ENCODE measurements around the gene EIF2AK3.

DNA sequence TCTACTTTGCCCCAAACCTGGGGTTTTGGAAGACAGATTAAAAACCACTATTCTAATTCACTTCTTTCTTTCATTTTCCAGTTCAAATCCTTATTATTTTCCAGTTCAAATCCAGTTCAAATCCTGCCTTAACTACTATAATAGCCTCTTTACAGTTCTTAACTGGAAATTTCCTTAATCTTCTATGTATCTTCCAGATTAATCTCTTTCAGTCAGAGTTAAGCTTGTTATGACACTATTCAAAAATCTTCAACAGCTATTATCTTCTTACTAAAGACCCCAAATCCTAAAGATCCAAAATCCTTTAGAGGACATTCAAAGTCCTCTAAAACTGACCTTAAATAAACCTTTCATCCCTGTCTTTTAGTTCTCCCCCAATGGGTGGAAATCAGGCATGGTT lies 30.1 kb downstream of the EIF2AK3 start:
- TF ChIP-seq ZFP30 (CRISPR knock-in tag; IDR thresholded peaks at IDR 0.05) (no peak), ZNF8 (CRISPR knock-in tag; IDR thresholded peaks at IDR 0.05) (no peak), ZNF70 (CRISPR knock-in tag; IDR thresholded peaks at IDR 0.05) (no peak), ZFP3 (CRISPR knock-in tag; IDR thresholded peaks at IDR 0.05) (no peak), ARNTL (CRISPR knock-in tag; IDR thresholded peaks at IDR 0.05; ENCODE audit: borderline replicate concordance, low read depth) (no peak), PATZ1 (CRISPR knock-in tag; IDR thresholded peaks at IDR 0.05; ENCODE audit: borderline replicate concordance) (no peak), RARB (CRISPR knock-in tag; IDR thresholded peaks at IDR 0.05) (no peak)
